Peyer's patch (tissue), 4 donors: Measurements from ENCODE around the gene GRK6. TPM values are rescaled to one million over a fixed set of nuclear protein-coding genes. Genes with fewer than 3 reads are reported as not detected.
"Not testable (repeated sequence)": the region's sequence is repeated elsewhere in the genome, so short reads cannot be mapped to it uniquely, and the experiment has no call there.

ENCODE experiments used
- DNase-seq, 3 donors: peaks; one replicate each; pipeline ENCODE4 v3.0.0-alpha.2; 2017 to 2019
- H3K27ac ChIP-seq, 4 donors: fragments of 200-600 bp; sonication (generic); one replicate each; pipeline ENCODE4 v1.5.1; 2016 to 2019
- H3K27me3 ChIP-seq, 2 donors: fragments of 200-600 bp; sonication (generic); one replicate each; pipeline ENCODE4 v1.5.1; 2019
- H3K36me3 ChIP-seq, 3 donors: fragments of 200-600 bp; sonication (generic); one replicate each; pipeline ENCODE4 v1.5.1; 2016 to 2019
- H3K4me1 ChIP-seq, 4 donors: fragments of 200-600 bp; sonication (generic); one replicate each; pipeline ENCODE4 v1.5.1; 2016 to 2019
- H3K4me3 ChIP-seq, 4 donors: fragments of 200-600 bp; sonication (generic); 1 replicate in 3 of 4; 2 replicates in 1 of 4; pipeline ENCODE4 v1.5.1; 2016 to 2019; ENCODE audit warnings: mild to moderate bottlenecking in 1 of 4
- H3K9me3 ChIP-seq, 4 donors: fragments of 200-600 bp; sonication (generic); one replicate each; pipeline ENCODE4 v1.5.1; 2016 to 2019; ENCODE audit warnings: mild to moderate bottlenecking in 1 of 4
- POLR2A ChIP-seq, 2 donors: fragments of 450-650 bp; IDR thresholded peaks; one replicate each; pipeline ENCODE4 v1.5.1; 2017; ENCODE audit warnings: antibody characterized with exemption in 2 of 2, mild to moderate bottlenecking in 2 of 2, moderate library complexity in 2 of 2
- total RNA-seq, 4 donors: library from RNA; depleted of rRNA; stranded (reverse); fragments of >200 nt; gene quantifications; one replicate each; pipeline ENCODE4 v1.1.0, GENCODE V29; 2016
- TF ChIP-seq, protein P1 (sequence below), 6 experiments: fragments of 450-650 bp in 4 of 6; fragments of 200-600 bp in 2 of 6; sonication (generic) in 1 of 6; IDR thresholded peaks; one replicate each; pipeline ENCODE4 v1.5.1; 2017 to 2019; ENCODE audit warnings: antibody characterized with exemption in 6 of 6, mild to moderate bottlenecking in 3 of 6, moderate library complexity in 1 of 6

GRK6 gene
- total RNA-seq, 4 donors from 2014 or later, result 36.2 to 140 (median 40.7) TPM

DNA sequence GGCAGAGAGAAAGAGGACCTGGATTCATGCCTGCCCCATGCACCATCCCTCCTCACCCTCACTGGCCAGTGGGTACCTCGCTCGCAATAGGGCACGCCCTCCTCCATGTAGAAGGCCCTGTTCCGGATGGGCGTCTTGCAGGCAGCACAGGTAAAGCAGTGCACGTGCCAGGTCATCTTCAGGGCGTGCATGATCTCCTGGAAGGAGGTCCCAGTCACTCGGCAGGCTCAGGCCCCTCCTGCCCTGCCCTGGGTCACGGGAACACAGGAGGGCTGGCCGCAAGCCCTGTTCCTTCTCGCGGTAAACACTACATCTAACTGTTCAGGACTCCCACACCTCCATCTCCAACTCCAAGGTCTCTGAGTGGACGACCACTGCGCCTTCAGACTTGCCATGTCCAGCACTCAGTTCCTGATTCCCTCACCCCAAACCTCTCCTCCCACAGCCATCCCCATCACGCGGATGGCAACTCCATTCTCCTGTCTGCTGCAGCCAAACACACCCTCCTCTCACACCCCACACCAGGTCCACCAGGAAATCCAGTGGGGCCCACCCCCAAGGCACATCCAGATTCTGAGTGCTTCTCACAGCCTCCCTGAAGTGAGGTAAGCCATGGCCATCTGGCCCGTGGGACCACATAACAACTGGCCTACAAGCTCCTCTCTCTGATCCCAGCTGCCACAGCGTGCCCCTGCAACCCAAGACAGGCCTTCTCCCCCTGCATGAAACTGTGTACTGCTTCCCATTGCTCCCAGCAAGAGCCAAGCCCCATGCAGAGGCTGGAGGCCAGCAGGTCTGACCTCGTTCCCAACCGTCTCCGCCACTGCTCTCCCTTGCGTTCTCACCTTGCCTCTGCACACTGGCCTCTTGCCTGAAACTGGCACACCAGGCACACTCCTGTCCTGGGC lies 57.8 kb downstream of the GRK6 start:
- Histone ChIP-seq H3K4me3 (no peak overlapping the region), H3K36me3 (peaks cover 0 to 22% (median 0%) of the 10 kb centered on the region in 3 donors), H3K27me3 (no peaks in the 10 kb centered on the region), H3K4me1 (peaks cover 0 to 11% (median 0%) of the 10 kb centered on the region in 4 donors), H3K27ac (no peak overlapping the region), H3K9me3 (no peaks in the 10 kb centered on the region)
- TF ChIP-seq, protein P1, sequence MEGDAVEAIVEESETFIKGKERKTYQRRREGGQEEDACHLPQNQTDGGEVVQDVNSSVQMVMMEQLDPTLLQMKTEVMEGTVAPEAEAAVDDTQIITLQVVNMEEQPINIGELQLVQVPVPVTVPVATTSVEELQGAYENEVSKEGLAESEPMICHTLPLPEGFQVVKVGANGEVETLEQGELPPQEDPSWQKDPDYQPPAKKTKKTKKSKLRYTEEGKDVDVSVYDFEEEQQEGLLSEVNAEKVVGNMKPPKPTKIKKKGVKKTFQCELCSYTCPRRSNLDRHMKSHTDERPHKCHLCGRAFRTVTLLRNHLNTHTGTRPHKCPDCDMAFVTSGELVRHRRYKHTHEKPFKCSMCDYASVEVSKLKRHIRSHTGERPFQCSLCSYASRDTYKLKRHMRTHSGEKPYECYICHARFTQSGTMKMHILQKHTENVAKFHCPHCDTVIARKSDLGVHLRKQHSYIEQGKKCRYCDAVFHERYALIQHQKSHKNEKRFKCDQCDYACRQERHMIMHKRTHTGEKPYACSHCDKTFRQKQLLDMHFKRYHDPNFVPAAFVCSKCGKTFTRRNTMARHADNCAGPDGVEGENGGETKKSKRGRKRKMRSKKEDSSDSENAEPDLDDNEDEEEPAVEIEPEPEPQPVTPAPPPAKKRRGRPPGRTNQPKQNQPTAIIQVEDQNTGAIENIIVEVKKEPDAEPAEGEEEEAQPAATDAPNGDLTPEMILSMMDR (IDR thresholded peaks at IDR 0.05), result no peak
- TF ChIP-seq POLR2A (IDR thresholded peaks at IDR 0.05), result no peak
- no peak for DNase-seq

GRCh38 chr5:177484902-177485549 lies 58.5 kb downstream of the GRK6 start:
- no peak for DNase-seq
- Histone ChIP-seq H3K9me3 (no peaks in the 10 kb centered on the region), H3K27me3 (no peaks in the 10 kb centered on the region), H3K4me3 (no peak overlapping the region), H3K4me1 (peaks cover 0 to 8% (median 0%) of the 10 kb centered on the region in 4 donors), H3K36me3 (peaks cover 0 to 22% (median 0%) of the 10 kb centered on the region in 3 donors), H3K27ac (no peak overlapping the region)
- TF ChIP-seq, protein P1 (IDR thresholded peaks at IDR 0.05), result no peak
- no peak for TF ChIP-seq POLR2A (IDR thresholded peaks at IDR 0.05)

DNA sequence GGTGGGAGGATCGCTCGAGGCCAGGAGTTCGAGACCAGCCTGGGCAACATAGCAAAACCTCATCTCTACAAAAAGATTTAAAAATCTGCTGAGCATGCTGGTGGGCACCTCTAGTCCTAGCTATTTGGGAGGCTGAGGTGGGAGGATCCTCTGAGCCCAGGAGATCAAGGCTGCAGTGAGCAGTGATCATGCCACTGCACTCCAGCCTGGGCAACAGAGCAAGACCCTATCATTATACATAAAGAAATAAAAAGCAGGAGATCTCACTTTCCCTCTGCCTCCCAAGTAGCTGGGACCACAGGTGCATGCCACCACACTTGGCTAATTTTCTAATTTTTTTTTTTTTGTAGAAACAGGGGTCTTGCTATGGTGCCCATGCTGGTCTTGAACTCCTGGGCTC lies 59.3 kb downstream of the GRK6 start:
- DNase-seq, H3K27me3 ChIP-seq, H3K4me1 ChIP-seq, H3K4me3 ChIP-seq, H3K9me3 ChIP-seq, H3K27ac ChIP-seq: not testable (repeated sequence)
- peaks cover 0 to 29% (median 0%) of the 10 kb centered on the region in 3 donors for H3K36me3 ChIP-seq

DNA sequence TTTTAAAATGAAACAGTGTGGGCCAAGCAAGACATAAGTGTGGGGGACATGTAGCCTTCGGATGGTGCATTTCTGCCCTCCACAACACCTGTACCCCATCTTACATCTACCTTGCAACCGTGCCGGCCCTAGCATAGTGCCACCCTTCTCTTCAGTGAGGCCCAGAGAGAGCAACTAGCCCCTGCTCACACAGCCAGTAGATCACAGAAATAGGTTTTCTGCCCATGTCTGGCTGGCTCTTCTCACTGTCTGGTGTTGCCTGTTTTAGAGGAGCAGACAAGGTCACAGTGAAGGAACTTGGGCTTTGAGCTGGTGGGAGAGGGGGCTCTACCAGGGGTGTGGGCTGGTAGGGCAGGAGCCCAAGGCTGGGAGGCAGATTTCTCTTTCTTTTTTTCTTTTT lies 59.8 kb downstream of the GRK6 start:
- Histone ChIP-seq H3K4me1 (peaks cover 0 to 14% (median 0%) of the 10 kb centered on the region in 4 donors), H3K36me3 (peaks cover 0 to 33% (median 0%) of the 10 kb centered on the region in 3 donors), H3K27ac (no peak overlapping the region), H3K9me3 (no peaks in the 10 kb centered on the region), H3K27me3 (no peaks in the 10 kb centered on the region), H3K4me3 (no peak overlapping the region)
- DNase-seq, result no peak
- TF ChIP-seq POLR2A (IDR thresholded peaks at IDR 0.05), result no peak
- TF ChIP-seq, protein P1 (IDR thresholded peaks at IDR 0.05), result no peak

- Histone ChIP-seq H3K27ac (no peak overlapping the region), H3K4me1 (peaks cover 0 to 22% (median 0%) of the 10 kb centered on the region in 4 donors)
- TF ChIP-seq, protein P1 (IDR thresholded peaks at IDR 0.05), result no peak
- TF ChIP-seq POLR2A (IDR thresholded peaks at IDR 0.05), result no peak
Measured at GRCh38 chr5:177487144-177487543, 60.7 kb downstream of the GRK6 start.

GRCh38 chr5:177487975-177488374 lies 61.5 kb downstream of the GRK6 start:
- no peak for DNase-seq
- TF ChIP-seq POLR2A (IDR thresholded peaks at IDR 0.05), result no peak
- TF ChIP-seq, protein P1 (IDR thresholded peaks at IDR 0.05), result no peak
- Histone ChIP-seq H3K27me3 (no peaks in the 10 kb centered on the region), H3K36me3 (peaks cover 0 to 42% (median 0%) of the 10 kb centered on the region in 3 donors), H3K9me3 (no peaks in the 10 kb centered on the region), H3K4me1 (peaks cover 0 to 24% (median 0%) of the 10 kb centered on the region in 4 donors), H3K27ac (no peak overlapping the region), H3K4me3 (no peak overlapping the region)

More at GRCh38 chr5:177487144-177487543, 60.7 kb downstream of the GRK6 start:
- Histone ChIP-seq H3K4me3 (no peak overlapping the region), H3K36me3 (peaks cover 0 to 42% (median 0%) of the 10 kb centered on the region in 3 donors), H3K27me3 (no peaks in the 10 kb centered on the region), H3K9me3 (no peaks in the 10 kb centered on the region)
- DNase-seq, result no peak
